Stimulated activated CD4-positive, alpha-beta T cell treated with anti-CD3 and anti-CD28 coated beads, Interleukin-12 subunit alpha, Interleukin-12 subunit beta, amount 100 ng/mL, for 24 hours (primary cell): ENCODE results near the gene MSRB1.
"Not testable (repeated sequence)": the region's sequence is repeated elsewhere in the genome, so short reads cannot be mapped to it uniquely, and the experiment has no call there.

Experiments
- DNase-seq, 2 experiments: peaks; one replicate each; pipeline ENCODE4 v3.0.0-alpha.2; 2020; ENCODE audit warnings: low read depth in 2 of 2

The MSRB1 gene

GRCh38 chr16:1962161-1963153, 19.5 kb upstream of the MSRB1 start:
- not testable (repeated sequence) for DNase-seq

GRCh38 chr16:1961651-1962067, 18.7 kb upstream of the MSRB1 start:
- no peak for DNase-seq

DNA sequence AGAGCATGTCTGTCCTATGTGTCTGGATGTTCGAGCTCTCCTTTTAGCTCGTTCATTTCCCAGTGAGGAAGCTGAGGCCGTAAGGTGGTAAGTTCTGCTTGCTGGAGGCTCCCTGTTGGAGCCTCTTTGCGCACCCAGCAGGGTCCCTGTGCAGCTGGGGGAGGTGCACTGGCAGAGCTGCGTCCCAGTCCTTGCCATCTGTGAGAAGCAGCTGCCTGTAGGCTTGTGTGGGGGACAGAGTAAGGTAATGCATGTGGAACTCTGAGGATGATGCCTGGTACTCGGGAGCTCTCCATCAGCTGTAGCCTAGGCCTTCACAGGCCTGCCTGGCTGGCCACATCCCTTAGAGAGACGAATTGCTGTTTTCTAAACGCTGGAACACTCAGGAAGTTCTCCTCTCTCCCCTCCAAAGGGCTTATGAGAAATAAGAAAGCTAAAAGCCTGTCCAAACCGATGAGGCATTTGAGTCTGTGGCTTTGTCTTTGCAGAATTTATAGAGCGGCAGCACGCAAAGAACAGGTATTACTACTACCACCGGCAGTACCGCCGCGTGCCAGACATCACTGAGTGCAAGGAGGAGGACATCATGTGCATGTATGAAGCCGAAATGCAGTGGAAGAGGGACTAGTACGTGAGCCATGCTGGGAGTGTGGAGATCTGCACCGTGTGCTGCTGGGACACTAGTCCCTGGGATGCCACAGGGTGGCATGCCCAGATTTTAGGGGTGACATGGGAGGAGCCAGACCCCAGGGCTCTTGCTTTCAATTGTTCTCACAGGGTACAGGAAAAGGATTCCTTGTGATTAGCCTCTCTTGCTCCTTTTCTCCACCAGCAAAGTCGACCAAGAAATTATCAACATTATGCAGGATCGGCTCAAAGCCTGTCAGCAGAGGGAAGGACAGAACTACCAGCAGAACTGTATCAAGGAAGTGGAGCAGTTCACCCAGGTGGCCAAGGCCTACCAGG, 17.9 kb upstream of the MSRB1 start:
- peak in 1 of 2 experiments; percentile 49 for DNase-seq

DNA sequence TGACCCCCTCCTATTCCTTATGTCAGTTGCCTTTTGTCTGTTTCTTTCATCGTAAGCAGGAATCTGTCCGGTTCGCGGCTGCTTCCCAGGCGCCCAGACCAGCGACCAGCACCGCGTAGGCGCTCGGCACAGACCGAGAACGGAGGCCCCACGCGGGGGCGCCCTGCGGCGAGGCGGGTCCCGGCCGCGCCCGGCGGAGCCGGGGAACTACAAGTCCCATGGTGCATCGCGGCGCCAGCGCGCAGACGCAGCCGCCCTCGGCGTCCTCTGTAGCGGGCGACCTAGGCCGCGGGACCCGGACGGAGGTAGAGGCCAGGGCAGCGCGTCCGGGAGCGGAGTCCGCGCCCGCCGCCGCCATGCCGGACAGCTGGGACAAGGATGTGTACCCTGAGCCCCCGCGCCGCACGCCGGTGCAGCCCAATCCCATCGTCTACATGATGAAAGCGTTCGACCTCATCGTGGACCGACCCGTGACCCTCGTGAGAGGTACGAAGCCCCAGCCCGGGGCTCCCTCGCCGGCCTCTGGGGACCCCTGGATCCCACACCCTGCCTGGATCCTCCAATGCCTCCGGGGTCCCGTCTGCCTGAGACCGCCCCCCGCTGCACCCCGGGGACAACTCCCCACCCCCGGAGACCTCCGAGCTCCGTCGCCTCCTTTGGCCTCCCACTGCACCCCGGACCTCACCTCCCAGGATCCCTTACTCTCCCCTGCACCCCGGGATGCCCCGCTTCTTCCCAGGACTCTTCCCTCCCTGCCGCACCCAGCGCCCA, 16.5 kb upstream of the MSRB1 start, which contains the start of gene NDUFB10:
NDUFB10 (plus strand) TSS at position 270 of the 771 bp plus-strand sequence; CDS start at position 357, 87 bp downstream.
- DNase-seq, result peak; percentile 84 to 93

DNA sequence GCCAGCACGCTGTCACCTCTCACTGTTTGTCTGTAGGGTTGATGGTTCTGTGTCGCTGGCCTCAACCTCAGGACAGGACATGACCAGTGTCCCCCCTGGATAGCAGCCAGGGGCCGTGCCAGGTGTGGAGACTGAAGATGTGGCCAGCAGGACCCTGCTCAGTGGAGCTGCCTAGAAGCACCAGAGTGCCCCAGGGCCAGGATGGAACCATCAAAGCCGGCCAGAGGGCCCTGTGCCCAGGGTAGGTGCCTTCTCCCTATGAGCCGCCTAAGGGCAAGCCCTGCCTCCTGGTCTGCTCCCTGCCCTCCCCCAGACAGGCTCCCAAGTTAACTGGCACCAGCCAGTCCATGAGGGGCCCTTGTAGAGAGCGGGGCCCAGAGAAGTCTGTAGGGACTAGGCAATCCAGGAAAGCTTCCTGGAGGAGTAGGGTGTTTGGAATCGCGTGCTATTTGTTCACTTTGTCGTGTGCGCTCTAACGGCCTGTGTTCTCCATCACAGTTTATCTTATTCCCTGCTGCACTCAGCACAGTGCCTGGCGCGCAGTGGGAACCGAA, 15.8 kb upstream of the MSRB1 start:
- no peak for DNase-seq

DNA sequence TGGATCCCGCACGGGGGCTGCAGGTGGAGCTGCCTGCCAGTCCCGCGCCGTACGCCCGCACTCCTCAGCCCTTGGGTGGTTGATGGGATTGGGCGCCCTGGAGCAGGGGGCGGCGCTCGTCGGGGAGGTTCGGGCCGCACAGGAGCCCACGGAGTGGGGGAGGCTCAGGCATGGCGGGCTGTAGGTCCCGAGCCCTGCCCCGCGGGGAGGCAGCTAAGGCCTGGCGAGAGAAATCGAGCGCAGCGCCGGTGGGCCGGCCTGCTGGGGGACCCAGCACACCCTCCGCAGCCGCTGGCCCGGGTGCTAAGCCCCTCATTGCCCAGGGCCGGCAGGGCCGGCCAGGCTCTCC, 15.1 kb upstream of the MSRB1 start:
- DNase-seq, result not testable (repeated sequence)

DNA sequence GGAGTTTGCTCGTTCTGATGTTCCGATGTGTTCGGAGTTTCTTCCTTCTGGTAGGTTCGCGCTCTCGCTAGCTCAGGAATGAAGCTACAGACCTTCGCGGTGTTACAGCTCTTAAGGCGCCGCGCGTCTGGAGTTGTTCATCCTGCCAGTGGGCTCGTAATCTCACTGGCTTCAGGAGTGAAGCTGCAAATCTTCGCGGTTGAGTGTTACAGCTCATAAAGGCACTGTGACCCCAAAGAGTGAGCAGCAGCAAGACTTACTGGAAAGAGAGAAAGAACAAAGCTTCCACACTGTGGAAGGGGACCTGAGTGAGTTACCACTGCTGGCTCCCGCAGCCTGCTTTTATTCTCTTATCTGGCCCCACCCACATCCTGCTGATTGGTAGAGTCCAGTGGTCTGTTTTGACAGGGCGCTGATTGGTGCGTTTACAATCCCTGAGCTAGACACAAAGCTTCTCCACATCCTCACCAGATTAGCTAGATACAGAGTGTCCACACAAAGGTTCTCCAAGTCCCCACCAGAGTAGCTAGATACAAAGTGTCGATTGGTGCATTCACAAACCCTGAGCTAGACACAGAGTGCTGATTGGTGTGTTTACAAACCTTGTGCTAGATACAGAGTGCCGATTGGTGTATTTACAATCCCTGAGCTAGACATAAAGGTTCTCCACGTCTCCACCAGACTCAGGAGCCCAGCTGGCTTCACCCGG, 14.6 kb upstream of the MSRB1 start:
- DNase-seq, result not testable (repeated sequence)

GRCh38 chr16:1953734-1954133, 10.7 kb upstream of the MSRB1 start:
- DNase-seq, result no peak

DNA sequence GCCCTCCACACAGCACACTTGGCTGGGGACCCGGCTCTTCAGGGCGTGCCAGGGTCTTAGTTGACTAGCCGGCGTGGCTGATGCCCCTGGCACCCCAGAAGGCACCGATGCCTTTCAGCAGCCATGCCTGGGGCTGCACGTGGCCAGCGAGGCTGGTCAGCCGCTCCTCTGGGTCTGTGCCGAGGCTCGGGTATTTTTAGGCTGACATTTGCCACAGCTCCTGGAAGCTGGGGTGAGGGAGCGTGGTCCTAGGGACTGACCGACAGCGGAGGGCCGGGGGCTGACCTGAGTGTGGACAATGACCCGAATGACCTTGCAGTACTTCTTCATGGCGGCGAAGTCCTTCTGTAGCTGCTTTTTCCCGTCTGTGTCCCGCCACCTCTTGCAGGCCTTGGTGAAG, 7.6 kb upstream of the MSRB1 start:
- DNase-seq, result no peak

DNA sequence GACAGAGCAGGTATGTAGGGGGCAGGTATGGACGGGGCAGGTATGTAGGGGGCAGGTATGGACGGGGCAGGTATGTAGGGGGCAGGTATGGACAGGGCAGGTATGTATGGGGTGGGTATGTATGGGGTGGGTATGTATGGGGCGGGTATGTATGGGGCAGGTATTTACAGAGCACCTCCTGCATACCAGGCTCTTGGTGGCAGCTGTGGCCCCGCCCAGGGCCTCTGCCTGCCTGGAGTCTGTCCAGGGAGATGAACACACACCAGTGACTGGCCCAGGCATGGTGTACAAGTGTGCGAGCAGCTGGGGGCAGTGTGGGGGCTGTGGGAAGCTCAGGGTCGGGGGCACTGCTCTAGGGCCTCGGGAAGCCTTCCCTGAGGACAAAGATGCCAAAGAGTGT, 7.0 kb upstream of the MSRB1 start:
- DNase-seq, result no peak

GRCh38 chr16:1949507-1949906, 6.5 kb upstream of the MSRB1 start:
- DNase-seq, result no peak

- DNase-seq, result no peak
Observed at GRCh38 chr16:1947369-1947670, 4.3 kb upstream of the MSRB1 start.

- no peak for DNase-seq
Observed at GRCh38 chr16:1946495-1947368, 3.7 kb upstream of the MSRB1 start.

DNA sequence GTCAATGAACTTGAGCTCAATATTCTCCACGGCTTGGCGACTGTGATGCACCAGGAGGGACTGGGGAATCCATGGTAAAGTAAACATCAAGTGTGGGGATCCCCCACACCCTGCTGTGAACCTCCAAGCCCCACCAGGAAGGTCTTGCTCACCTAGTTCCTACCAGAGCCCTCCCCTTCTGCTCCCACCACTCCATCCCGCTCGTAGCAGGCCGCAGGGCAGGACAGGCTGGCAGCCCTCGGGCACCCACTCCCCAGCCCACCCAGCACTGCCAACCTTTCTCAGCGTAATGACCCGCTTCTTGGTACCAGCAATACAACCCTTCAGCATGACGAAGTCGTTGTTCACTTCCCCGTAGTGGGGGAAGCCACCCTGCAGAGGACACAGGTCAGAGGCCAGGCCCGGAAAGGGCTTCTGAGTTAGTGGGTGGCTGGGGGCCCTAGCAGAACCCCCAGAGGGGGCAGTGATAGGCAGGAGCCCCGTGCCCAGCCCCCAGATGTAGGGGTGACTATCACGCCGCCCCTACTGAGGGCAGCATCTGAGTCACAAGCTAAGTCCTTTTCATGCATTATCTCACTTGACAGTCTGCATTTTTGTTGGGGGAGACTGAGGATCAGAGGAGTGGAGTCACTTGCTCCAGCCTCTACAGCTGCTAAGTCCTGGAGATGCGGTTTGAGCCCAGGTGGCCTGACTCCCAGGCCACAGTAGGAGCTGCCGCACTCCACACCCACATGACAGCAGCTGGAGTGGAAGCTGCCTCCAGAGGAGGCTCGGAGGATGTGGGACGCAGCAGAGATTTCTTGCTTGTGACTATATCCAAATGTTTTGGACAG, 2.8 kb upstream of the MSRB1 start:
- DNase-seq, result no peak

- DNase-seq, result no peak
Observed at GRCh38 chr16:1944612-1945199, 1.7 kb upstream of the MSRB1 start.

DNA sequence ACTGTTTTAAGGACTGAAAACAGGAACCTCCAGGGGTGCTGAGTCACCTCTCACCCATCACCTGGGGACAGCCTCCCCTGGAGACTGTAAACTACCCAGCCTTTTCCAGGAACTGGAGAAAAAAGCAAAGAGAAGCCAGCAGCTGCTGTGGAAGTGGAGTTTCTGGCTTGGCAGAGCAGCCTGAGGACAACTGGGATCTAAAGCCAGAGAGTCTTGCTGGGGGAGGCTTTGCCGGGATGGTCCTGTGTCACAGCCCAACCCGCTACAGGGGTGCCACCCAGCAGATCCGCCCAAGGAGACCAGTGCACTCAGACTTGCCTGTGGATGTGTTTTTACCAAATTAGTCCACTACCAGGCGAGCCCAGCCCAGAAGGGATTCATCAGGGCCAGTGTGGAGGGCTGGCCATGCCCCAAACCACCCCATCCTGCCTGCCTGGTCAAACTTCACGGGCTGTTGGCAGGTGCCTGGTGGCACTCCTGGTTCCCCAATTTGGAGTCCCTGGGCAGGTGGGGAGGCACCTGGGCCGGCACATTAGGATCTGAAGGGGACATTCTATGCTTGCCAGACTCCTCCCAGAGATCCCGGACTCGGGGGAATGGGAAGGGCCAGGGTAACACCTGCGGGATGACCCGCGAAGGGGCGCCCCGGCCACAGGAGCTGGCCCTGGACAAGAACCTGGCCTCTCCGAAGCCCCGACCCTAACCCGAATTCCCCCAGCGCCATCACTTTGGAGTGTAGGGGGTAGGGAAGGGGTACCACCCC, 771 bp downstream of the MSRB1 start:
- no peak for DNase-seq

DNA sequence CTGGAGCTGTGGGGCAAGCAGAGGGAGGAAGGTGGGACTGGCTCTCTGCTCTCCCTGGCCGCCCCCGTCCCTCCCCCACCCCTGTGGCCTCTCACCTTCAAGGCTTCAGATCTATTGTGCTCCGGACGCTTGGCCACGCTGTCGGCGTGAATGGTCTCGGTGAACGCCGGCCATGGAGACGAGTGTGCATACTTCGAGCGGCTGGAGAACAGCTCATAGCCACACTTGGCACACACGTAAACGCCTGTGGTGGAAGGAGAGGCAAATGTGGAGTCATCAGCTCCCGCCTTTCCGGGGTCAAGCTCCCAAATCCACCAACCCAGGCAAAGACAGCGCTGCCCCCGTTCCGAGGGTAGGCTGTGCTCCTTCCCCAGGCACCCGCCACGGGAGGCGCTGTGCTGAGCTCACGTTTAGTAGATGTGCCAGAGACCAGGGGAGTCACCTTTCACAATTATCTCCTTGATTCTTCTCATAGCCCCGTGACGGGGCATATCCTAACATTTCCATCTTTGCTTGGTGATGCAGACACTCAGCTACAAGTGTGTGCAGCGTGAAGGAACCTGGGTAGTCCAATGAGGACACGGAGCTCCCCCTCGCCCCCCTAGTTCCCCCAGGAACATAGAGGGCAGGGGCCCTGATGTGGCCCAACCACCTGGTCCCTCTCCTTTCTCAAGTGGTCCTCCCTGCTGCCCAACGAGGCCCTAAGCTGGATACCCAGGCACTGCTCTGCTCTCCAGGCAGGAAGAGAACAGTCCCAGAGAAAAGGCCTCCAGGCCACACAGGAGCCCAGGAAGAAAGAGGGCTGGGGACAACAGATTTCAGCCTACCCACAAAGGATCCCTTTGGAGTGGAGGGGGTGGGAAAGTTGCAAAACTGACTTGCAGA, 1.6 kb downstream of the MSRB1 start:
- no peak for DNase-seq
